Tongue (tissue), 2 donors: Measurements from ENCODE around the gene SCAF4. TPM values are rescaled to one million over a fixed set of nuclear protein-coding genes. Genes with fewer than 3 reads are reported as not detected.
A peak's percentile ranks its signal among the peaks of the same experiment; 100 is the strongest.
"Not testable (repeated sequence)": the region's sequence is repeated elsewhere in the genome, so short reads cannot be mapped to it uniquely, and the experiment has no call there.

Source experiments
- DNase-seq: peaks from one replicate; pipeline ENCODE4 v3.0.0-alpha.2; 2015
- total RNA-seq: library from RNA; depleted of rRNA; stranded (reverse); fragments of >200 nt; gene quantifications from one replicate; pipeline ENCODE4 v1.2.3, GENCODE V29; 2014

The SCAF4 gene, protein sequence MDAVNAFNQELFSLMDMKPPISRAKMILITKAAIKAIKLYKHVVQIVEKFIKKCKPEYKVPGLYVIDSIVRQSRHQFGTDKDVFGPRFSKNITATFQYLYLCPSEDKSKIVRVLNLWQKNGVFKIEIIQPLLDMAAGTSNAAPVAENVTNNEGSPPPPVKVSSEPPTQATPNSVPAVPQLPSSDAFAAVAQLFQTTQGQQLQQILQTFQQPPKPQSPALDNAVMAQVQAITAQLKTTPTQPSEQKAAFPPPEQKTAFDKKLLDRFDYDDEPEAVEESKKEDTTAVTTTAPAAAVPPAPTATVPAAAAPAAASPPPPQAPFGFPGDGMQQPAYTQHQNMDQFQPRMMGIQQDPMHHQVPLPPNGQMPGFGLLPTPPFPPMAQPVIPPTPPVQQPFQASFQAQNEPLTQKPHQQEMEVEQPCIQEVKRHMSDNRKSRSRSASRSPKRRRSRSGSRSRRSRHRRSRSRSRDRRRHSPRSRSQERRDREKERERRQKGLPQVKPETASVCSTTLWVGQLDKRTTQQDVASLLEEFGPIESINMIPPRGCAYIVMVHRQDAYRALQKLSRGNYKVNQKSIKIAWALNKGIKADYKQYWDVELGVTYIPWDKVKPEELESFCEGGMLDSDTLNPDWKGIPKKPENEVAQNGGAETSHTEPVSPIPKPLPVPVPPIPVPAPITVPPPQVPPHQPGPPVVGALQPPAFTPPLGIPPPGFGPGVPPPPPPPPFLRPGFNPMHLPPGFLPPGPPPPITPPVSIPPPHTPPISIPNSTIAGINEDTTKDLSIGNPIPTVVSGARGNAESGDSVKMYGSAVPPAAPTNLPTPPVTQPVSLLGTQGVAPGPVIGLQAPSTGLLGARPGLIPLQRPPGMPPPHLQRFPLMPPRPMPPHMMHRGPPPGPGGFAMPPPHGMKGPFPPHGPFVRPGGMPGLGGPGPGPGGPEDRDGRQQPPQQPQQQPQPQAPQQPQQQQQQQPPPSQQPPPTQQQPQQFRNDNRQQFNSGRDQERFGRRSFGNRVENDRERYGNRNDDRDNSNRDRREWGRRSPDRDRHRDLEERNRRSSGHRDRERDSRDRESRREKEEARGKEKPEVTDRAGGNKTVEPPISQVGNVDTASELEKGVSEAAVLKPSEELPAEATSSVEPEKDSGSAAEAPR
- total RNA-seq: 12.3 TPM

DNA sequence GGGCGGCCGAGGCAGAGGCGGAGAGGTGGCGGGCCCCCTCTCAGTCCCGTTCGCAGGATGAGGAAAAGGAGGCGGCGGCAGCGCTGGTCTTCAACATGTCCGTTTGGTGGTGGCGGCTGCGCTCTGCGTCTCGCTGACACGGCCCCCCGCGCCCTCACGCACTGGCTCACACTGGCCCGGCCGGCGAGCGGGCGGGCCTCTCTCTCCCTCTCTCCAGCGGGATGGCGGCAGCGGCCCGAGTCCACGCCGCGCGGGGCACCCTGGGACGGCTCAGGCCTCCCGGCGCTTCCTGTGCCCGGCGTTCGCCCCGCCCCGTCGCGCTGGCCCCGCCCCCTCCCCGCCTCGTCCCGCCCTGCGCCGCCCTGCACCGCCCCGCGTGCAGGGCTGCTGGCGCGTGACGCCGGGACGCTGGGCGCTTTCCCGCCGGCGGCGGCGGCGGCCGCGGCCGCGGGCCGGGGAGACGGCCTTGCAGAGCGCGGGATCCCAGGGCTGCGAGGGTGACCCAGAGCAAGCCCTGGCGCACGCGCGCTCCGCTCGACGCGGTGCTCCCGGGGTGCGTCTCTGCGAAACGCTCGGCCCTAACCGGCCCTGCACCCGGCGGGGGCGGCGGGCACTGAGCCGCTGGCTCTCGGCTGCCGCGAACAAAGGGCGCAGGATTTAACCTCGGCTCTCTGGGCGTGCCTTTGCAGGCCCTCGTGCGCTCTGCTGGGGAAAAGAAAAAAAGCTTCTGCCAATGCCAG lies at the start of gene SCAF4:
TSS of gene SCAF4 (minus strand) at position 262 of the 740 bp plus-strand sequence. CDS start 426 bp downstream, outside the sequence.
- DNase-seq: peak; percentile 95

DNA sequence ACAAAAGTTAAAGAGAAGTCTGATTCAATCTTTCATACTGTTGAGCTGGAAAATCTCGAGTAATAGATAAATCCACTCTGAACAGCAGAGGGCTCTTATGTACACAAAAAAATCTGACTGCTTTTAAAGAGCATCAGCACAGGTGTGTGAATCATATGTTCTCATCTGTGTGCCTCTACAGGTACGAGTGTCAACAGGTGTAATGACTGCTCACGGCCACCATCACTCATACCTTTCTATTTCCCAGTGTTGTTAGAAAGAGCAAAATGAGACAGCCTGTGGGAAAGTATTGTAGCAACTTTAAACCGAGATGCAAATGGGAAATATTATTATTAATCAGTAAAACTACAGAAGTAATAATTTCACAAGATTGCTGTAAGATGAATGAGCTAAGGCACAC lies 49.0 kb upstream of the SCAF4 start:
- DNase-seq: no peak

DNA sequence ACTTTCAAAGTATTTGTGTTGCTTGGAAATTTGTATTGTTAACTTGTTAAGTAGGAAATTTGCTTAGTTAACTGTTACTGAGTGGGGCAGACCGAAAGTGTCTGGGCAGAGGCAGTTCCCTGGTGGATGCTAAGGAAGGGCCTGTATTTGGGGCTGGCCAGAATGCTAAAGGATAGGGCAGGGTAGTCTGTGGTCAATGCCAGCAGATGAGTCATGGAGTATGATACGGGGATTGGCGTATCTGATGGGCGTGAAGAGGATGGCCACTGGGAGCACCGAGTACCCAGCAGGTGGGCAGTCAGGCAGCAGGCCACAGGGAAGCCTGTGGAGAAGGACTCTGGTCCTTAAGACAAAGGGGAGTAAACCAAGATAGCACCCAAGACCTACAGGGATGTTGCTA lies 46.6 kb upstream of the SCAF4 start:
- no peak for DNase-seq

DNA sequence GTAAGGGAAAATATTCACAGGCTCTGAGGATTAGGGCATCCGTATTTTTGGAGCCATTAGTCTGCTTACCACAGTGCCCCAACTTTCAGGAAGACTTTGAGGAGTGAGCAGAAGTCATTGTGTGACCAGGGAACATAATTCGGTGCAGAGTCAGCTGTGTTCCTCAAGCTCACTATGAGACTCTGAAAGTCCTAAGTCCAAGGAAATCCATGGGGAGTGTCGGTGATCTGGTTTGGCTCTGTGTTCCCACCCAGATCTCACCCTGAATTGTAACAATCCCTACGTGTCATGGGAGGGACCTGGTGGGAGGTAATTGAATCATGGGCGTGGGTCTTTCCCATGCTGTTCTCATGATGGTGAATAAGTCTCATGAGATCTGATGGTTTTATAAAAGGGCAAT lies 45.9 kb upstream of the SCAF4 start:
- DNase-seq: no peak

DNA sequence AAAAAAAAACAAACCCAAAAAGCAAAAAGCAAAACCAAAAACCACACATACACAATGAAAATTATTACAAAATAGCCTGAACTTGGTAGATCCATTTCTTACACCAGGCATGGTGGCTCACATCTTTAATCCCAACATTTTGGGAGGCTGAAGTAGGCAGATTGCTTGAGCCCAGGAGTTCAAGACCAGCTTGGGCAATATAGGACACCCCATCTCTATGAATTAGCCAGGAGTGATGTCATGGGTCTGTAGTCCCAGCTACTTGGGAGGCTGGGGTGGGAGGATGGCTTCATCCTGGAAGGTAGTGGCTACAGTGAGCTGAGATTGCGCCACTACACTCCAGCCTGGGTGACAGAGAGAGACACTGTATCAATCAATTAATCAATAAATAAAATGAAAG lies 42.1 kb upstream of the SCAF4 start:
- DNase-seq: no peak

DNA sequence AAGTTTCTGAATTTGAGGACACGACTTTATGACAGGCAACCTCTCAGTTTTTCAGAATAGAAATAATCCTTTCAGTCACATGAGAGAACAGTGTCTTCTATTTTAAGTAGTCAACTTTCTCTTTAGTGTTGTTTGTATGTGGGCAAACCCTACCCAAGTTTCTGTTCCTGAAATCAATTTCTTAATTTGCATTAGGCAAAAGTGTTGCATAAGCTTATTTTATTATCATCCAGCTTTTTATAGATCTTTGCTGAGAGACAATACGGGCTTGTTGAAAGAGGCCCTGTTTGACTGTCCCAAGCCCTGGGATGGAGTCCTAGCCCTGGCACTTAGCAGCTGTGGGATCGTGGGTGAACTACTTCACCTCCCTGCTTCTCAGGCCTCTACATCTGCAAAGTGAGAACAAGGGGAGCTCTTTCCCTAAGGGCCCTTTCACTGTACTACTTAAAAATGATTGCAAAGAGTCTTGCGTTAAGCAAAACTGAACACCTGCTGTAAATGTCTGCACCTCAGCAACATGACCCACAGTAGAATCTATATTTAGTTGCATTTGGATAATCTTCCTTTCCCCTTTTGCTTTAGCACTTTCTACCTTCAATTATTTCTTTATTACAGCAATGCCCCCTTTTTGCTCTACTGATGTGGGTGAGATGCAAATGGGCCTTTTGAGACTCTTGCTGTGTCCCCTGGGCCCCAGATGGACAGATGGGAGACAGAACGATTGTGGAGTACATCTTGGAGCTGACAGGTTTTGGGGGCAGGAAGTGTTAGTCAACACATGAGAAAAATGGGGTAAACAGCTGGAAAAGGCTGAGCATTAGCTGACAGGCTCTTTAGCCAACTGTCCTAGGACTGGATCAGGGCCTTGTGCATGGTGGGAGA lies 41.0 kb upstream of the SCAF4 start:
- DNase-seq: no peak

DNA sequence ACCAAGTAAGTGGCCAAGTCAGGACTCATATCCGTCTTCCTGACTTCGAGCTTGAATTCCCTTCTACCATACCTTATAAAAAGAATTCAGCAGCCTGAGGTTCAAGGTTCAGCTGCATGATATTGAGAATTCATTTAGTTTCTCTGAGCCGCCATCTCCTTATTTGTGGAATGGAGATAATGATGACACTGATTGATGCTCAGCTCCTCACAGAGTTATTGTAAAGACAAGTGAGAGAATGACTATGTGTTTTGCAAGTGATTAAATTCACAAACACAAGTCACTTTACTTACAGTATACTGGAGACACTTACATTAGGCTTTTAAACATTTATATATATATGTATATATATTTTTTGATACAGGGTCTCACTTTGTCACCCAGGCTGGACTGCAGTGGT lies 39.8 kb upstream of the SCAF4 start:
- DNase-seq: no peak

DNA sequence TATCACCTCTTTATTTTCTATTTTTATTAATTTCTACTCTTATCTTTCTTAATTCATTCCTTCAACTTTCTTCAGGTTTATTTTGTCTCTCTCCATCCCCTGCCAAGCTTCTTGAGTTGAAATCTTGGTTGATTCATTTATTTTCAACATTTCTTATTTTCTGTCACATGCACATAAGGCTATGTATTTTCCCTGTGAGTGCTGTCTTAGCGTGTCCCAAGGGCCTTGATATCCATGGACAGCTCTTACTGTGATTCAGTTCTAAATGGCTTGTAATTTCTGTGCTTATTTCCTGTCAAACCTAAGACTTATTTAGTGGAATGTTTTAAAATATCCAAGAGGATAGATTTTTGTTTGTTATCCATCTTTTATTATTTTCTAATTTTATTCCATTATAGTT lies 36.8 kb upstream of the SCAF4 start:
- no peak for DNase-seq

DNA sequence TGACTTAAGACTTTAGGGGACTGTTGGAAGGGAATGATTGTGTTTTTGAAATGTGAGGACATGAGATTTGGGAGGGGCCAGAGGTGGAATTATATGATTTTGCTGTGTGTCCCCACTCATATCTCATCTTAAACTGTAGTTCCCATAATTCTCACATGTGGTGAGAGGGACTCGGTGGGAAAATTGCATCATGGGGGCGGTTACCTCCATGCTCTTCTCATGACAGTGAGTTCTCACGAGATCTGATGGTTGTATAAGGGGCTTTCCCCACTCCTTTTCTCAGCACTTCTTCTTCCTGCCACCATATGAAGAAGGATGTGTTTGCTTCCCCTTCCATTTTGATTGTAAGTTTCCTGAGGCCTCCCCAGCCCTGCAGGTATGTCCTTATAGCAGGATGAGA lies 35.0 kb upstream of the SCAF4 start:
- no peak for DNase-seq

DNA sequence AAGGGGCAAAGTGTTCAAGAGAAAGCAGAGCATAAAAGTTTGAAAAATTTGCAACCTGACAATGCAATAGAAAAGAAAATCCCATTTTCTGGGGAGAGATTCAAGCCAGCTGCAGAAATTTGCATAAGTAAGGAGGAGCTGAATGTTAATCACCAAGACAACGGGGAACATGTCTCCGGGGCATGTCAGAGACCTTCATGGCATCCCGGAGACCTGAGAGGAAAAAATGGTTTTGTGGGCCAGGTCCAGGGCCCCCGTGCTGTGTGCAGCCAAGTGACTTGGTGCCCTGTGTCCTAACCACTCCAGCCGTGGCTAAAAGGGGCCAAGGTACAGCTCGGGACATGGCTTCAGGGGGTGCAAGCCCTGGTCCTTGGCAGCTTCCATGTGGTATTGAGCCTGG lies 33.9 kb upstream of the SCAF4 start:
- not testable (repeated sequence) for DNase-seq

DNA sequence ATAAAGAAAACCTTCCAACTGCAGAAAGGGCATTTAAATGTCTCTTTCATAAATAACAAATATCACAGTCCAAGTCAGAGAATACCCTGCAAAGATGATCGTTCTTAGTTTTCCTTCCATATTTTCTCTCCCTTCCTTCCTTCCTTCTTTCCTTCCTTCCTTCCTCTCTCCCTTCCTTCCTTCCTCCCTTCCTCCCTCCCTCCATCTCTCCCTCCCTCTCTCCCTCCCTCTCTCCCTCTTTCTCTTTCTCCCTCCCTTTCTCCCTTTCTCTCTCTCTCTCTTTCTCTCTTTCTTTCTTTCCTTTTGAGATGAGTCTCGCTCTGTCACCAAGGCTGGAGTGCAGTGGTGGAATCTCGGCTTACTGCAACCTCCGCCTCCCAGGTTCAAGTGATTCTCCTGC lies 29.0 kb upstream of the SCAF4 start:
- no peak for DNase-seq

DNA sequence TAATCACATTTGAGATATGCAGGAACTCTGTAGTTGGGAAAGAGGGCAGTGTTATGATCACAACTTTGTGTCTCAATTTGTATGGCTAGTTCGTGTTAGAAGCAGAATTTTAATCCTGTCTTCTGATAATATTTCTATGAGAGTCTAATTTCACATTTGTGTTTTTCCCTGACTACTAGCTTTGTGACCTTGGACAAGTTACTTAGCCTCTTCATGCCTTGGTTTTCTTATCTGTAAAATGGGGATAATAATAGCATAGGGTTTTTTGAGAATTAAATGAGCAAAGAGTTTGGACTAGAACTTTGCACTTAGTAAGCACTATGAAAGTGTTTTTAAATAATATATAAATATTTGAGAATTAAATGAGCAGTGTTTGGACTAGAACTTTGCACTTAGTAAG lies 24.9 kb upstream of the SCAF4 start:
- no peak for DNase-seq

DNA sequence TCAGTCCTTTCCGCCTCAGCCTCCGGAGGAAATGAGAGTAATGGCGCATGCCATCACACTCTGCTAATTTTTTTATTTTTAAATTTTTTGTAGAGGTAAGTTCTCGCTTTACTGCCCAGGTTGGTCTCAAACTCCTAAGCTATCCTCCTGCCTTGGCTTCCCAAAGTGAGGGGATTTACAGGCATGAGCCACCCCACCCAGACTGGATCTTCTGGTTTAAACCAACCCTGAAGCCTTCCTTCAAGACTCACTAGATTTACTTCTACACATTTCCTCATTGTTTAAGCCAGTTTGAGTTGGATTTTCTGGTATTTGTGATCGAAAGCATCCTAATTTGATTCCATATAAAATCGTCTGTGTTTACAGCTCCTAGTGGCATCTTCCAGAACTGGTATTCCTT lies 23.1 kb upstream of the SCAF4 start:
- no peak for DNase-seq

DNA sequence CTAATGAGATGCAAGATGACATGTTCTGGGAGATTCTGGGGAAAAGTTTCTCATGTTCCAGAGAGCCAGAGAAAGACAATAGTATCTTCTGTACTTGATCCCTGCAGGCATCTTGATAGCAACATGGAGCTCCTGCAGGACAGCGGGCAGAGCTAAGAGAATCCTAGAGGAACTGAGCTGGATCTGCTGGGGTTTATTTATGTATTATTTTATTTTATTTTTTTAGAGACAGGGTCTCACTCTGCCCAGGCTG lies 22.7 kb upstream of the SCAF4 start:
- DNase-seq: no peak

DNA sequence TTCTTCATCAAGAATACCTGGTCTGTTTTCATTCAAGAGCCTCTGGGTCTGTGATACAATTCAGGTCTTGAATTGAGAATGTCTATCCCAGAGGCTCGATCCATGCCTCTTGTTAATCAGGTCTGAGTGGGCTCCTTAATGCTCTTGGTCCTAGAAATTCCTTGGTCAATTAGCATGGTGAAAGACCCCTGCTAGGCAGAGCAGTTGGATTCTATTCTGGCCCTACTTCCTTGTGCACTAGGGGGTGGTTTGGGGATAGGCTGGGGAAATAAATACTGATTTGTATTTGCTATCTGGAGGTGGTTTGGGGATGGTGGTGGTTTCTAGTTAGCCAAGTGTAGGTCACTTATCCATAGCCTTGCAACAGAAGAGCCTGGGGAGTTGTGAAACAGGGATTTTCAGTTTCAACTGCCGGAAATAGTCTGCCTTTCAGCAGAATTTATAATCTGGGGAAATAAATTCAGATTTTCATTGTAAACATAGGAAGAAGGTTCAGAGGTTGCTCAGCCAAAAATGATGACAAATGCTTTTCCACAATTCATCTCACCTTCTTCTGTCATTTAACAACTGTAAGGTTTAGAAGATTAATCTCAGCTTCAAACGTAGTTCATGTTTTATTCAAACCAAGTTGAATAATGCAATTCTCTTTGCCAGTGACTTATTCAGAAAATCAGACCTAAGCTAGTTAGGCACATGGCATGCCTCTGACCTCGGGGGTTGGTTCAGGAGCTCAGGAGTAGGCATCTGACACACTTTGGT lies 22.2 kb upstream of the SCAF4 start:
- DNase-seq: no peak

DNA sequence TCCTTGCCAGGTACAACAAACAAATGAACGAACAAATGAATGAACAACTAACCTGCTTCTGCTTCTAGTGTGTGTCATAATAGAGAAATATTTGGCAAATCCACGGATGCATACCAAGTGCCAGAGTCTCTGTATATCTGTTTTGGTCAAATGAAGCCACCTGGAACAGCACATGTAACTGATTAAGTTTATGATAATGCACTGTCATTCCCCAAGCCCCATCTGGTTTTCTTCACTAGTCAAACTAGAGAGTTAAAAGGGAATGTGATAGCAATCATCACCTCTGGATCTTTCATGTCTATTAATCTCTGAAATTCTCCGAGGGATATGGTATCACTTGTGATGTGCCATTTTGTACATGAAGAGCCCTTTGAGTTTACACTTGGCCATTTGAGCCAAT lies 21.0 kb upstream of the SCAF4 start:
- DNase-seq: no peak

DNA sequence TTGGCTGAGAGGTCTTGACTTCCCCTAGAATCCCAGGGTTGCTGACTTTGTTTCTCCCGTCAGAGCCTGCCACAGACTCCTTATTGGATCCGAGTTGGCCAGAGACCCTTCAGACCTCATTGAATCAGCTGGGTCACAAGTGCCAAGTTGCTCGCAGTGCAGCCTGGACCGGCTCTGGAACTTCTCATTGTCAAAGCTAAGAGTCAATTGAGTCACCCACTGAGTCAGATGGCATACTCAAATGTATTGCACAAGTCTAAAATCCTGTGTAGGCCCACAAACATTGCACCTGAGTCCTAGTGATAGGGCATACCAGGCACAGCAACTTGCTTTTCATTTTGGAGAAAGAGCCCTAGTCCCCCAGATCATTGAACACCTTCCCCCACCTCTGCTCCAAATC lies 20.4 kb upstream of the SCAF4 start:
- no peak for DNase-seq

DNA sequence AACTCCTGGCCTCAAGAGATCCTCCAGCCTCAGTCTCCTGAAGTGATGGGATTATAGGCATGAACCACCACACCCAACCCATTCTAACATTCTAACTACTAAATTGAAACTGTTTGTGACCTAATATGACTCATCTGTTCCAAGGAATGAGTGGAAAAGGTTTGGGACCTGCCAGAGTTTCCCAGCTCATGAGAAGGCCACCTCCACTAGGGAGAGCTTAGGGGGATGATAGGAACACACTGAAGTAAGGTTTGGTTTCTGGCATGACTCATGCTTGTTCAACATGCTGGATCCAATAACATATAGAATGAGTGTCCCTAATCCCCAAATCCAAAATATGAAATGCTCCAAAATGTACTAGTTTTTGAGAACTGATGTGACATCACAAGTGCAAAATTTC lies 18.9 kb upstream of the SCAF4 start:
- no peak for DNase-seq

DNA sequence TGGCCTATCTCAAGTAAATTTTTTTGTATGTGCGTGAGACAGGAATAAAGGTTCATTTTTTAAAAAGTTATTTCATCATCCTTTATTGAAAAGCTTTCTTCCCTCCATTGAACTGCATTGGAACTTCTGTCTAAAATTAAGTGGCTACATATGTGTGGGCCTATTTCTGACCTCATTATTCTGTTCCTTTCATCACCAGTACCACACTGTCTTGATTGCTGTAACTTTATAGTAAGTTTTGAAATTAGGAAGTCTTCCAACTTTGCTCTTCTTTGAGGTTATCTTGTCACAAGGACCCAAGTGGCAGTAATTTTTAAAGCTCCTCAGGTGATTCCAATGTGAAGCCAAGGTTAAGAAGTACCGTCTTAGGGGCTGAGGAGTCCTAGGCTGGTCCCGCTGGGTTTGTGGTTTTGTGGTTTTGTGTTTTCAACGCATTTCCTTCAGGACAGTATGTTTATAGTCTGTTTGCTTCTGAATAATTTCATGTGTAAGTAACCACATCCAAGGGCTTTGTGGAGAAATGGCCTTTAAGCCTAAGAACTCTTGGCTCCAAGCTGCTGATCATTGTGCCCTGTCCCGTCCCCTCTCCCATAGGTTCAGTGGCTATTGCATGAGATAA lies 12.4 kb upstream of the SCAF4 start:
- DNase-seq: no peak

DNA sequence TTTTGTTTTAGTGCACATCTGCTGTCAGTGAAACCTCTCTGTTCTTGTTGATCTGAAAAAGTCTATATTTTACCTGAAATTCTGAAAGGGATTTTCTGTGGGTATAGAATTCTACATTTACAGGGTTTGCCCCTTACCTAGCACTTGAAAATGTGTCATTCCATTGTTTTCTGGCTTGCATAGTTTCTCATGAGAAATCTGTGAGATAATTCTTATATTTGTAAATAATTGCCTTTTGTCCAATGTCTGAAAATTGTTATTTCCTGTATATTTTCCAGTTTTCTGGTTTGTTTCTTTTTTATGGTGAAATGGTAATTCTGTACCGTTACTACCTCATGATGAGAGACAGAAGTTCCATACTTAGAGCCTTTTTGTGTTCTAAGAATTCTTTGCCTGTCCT lies 11.8 kb upstream of the SCAF4 start:
- no peak for DNase-seq
